ENCODE measurements around the gene GSTO2.

Gene GSTO2

DNA sequence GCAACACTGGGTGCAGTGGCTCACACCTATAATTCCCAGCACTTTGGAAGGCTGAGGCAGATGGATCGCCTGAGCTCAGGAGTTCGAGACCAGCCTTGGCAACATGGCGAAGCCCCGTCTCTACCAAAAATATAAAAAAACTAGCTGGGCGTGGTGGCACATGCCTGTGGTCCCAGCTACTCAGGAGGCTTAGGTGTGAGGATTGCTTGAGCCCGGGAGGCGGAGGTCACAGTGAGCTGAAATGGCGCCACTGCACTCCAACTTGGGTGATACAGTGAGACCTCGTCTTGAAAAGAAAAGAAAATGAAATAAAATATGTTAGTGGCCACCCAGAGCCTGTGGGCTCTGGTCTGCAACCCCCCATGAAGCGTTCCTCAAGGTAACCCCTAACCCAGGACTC, 55.9 kb downstream of the GSTO2 start:
- DNase-seq, result no peak

DNA sequence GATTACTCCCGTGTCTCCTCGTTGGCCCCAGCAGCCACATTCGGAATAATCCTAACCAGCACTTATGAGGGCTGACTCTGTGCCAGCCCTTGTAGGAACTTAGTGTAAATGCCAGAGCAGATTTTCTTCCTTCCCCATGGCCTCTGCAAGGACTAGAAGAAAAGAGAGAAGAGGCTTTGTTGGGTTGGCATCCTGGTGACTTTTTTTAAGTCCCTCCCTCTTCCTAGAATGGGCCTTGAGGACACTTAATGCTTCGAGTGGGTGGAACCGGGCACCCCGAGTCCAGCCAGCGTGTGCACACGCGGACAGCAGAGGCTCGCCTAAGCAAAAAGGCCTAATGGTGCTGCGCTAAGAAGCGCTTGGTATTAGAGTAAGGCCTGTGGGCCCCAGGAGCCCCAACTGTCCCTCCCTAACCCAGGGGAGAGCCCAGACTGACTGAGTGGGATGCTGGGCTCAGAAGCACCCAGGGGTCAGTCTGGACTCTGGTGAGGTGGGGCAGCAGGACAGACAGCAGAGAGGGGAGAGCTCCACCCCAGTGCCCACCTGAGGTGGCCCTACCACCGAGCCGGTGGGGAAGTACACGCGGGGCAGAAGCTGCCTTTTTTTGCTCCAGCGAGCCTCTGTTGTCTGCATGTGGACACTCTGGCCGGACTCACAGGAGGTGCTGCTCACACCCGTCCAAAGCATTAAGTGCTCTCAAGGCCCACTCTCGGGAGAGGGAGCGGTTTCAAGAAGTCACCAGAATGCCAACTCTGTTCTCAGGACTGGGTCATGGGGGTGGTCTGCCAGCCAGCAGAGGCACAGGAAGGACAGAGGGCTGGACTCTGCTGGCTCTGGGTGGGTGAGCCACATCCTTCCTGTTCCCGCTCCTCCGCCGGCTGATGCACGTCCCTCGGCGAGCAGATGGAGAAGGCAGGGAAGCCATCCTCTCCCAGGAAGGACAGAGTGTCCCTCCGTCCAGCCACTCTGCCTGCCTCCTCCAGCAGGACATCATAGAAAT, 56.8 kb downstream of the GSTO2 start:
- DNase-seq, result peak in 2 of 58 donors; percentile 15 to 33

DNA sequence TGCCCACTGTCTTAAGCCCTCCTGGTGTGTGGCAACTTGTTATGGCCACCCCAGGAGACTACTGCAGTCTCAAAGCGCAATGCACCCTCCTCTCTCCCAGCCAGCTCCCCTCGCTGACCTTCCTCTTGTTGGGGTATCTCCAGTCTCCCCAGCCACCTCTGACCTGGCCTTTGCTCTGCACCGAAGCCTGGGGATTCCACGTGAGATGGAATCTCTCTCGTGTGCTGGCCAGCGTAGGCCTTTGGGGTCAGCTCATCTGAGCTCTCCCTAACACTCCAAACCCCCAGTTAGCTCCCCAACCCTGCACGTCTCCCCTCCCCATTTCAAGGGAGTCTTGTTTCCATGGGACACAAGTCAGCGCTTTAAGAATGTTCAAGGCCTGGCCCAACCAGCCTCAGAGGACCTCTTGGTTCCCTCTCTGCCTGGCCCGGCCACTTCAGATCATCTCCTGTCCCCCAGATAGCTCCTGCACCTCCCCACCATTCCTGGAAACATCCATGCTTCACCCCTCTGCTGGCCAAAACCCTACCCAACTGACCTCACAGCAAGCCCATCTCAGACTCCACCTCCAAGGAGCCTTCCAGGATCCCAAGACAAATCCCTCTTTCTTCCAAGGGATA, 58.1 kb downstream of the GSTO2 start:
- DNase-seq, result no peak

GRCh38 chr10:104327745-104328645, 59.0 kb downstream of the GSTO2 start:
- peak in 16 of 58 donors; percentile 23 to 70 (median 48) for DNase-seq

- DNase-seq, result no peak
Observed at GRCh38 chr10:104328646-104328895, 59.6 kb downstream of the GSTO2 start.

DNA sequence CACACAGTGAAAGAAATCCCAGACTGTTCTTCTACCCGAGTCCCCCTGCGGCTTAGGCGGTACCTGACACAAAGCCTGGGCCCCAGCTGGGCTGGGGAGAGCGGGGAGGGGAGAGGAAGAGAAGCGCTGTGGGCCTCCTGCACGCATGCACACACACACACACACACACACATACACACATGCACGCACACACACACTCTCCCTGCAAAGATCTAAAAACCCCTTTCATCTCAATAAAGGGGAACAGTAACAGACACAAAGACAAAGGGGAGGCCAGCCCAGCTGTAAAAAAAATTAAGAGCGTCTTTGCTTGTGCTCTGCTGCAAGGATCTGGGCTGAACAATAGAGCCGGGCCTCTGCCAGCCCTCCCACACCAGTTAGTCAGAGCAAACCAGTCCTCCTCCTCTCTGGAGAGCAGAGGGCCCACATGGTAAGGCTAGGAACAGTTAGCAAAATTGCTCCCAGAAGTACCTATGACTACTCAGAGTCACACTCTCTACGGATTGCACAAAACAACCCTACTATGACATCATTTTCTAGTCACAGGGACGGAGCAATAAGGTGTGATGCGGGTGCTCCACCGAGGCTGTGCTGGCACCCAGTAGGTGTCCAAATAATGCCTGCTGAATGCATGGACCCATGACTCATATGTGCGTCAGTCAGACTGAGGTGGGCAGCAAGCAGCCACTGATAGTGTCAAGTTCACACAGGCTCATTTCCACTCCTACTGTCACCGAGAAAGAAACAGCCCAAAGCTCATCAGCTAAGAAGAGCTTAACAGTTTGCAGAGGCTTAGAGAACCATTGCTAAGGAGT, 60.1 kb downstream of the GSTO2 start:
- DNase-seq, result peak in 44 of 58 donors; percentile 30 to 82 (median 61)

GRCh38 chr10:104329735-104330134, 60.8 kb downstream of the GSTO2 start:
- peak in 1 of 58 donors; percentile 54 for DNase-seq

DNA sequence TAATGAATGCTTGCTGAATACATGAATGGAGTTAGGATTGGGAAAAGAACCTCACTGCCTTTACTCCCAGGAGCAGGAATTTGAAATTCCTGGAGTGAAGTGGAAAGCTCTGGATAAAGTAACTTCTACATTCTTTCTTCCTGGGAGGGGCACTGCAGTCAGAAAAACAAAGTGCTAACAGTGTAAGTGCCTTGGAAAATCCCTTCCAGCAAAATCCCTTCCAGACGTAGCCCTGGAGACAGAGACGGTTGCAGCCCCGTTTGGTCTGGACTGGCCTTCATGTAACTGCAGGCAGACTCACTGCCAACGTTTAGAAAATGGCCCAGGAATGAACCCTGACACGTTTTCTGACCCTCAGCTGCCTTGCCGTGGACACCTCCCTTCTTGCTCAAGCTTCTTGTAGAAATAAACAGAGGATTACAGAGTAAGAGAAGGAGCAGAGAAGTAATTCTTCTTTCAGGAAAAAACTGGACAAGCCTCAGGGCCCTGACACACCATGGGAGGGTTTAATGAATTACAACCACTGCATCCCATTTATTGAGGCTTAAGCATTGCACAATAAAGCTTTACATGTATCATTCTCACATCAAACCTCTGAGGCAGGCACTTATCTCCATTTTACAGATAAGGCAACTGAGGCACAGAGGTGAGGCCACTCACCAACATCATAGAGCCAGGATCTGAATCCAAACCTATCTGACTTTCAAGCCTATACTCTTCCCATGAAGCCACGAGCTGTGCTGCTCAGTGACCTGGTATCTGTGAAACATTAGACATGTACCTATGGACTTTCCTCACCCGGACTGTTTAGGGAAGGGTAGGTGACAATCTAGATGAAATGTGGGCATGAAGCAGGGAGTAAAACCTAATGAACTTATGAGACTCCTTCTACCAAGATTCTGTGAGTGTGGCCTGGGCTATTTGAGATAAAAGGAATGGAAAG, 61.5 kb downstream of the GSTO2 start:
- DNase-seq, result peak in 1 of 58 donors; percentile 60

GRCh38 chr10:104331208-104331838, 62.3 kb downstream of the GSTO2 start:
- peak in 2 of 58 donors; percentile 20 to 46 for DNase-seq

DNA sequence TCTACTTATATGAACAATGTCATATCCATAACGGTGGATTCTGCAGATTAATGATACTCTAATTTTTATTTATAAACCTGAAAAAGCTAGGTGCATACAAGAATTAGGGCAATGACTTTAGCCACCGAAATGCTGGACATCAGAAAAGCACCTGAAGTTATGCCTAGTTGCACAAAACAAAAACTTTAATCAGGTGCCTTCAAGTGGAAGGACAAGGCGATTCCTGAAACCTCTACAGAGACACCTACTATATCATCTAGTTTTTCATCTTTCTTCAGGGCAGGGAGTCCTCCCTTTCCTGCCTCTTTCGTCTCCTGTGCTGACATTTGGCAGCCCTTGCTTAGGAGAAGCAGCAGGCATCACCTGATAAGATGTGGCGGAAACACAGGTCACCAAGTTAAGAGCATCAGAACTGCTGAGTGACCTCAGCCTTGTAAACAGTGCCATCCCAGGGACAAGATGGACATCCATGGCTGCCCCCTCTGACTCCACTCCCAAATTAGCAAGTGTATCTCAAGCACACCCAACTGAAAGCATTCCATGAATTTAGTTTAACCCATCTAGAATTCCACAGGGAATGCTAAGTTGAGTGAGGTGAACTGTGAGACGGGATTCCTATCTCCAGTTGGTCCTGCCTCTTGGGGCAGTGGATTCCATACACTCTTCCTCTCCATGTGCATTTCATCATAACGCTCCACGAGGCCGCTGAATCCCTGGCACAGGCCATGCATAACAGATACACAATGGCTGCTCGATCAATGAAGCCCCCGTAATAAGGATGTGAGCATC, 63.5 kb downstream of the GSTO2 start:
- no peak for DNase-seq

- no peak for DNase-seq
Observed at GRCh38 chr10:104333032-104333727, 64.2 kb downstream of the GSTO2 start.

DNA sequence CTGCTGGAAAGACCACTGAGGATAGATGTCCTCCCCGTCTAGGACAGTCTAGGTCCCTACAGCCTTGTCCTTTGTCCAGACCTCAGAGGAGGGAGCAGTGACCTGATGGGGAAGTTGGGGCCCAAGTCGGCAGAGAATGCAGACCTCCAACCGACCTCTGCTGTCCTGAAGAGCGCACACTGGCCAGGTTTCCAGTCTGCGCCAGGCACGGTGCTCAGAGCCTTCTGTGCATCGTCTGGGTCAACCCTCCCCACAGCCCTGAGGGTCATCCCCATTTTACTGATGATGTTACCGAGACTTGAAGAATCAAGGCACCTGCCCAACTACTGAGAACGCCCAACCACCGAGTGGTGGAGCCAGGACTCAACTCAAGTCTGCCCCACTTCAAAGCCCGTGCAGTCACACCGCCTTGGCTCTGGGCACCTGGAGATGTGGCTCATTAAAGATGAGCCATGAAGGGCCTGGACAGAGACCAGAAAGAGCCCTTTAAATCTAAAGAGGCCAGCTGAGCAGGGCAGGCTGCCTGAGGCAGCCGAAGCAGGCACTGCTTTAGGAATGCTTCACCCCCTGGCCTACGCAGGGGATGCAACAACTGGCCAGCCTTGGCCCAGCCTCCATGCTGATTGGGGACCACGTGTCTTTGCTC, 64.9 kb downstream of the GSTO2 start:
- no peak for DNase-seq

DNA sequence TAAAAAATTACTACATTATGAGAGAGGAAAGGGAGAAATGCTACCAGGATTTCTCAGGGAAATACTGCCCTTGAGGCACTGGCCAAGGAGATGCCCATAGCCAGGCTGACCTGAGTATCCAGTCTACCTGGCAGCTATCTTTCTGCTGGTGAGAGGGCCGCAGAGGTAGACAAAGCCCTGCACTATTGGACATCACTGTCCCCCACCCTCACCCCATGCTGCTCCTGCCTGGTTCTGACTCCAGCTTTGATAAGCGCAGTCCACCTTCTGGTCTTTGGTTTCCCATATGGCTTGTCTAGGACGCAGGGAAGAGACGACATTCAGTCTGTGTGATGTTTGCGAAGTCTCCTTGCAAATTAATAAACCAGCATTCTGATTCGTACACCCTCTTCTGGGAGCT, 65.6 kb downstream of the GSTO2 start:
- DNase-seq, result no peak

DNA sequence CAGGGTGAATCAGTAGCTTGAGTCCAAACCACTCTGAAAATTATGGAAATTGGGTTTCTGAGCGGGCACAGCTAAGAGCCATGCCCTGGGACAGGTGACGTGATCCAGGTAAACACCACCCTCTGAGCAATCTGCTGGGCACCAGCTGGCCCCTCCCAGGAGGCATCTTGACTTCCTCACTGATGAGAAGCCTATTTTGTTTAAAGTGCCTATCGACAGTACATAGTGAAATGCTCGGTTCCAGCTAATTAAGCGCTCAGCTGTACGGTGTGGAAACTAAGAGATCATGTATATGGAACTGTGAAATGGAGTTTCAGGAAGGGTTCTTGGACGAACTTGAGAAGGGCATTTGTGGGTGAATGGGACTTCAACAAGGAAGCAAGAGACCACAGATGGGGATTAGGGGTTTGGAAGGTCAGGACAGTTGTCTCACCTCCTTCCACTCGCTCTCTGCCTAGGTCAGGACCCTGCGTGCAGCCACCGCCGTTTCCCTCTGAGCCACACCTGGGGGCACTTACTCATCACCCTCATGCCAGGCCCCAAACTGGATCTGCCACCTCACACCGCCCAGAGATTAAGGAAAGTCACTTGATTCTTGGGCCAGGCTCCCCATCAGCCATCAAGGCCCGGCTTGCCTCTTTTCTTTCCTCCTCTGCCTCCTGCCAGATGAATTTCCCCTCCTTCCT, 66.1 kb downstream of the GSTO2 start:
- no peak for DNase-seq

GRCh38 chr10:104336821-104337467, 68.0 kb downstream of the GSTO2 start:
- peak in 1 of 58 donors; percentile 16 for DNase-seq

DNA sequence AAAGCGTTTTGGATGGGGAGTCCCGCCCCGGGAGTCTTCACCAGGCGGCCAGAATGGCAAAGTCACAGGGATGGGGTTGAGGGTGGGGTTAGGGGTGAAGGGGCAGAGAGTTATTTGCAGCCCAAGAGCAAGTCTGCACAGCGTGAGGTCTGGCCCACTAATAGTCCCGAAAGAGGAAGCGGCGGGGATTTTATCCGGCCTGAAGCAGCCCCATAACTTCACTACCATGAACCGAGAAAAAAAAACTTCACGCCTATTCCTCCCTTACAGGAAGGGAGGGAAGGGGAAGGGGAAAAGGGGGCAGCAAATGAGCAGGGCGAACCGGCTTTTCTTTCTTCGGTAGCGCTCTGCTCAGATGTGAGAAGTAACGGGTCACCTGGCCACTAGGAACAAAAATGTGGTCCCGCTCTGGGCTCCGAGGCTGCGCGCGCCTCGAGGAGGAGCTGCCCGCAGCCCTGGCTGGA, 68.6 kb downstream of the GSTO2 start:
- peak in 3 of 58 donors; percentile 29 to 46 (median 32) for DNase-seq

All from anterior cingulate cortex (tissue), 58 donors.